HUDEP-2 (cell line): ENCODE results near the gene UFD1.

Experiments used
- DNase-seq, 76 experiments: peaks; one replicate each; lab custom pipeline; 2025; ENCODE audit not compliant: unreplicated experiment in 76 of 76; lab: John Stamatoyannopoulos, UW

UFD1 gene

GRCh38 chr22:19402642-19403191 is 76.3 kb downstream of the UFD1 start:
- no peak for DNase-seq

- DNase-seq, result no peak
Measured at GRCh38 chr22:19401483-19401882, 77.5 kb downstream of the UFD1 start.

GRCh38 chr22:19400881-19401280 is 78.1 kb downstream of the UFD1 start:
- DNase-seq, result no peak
